Hematopoietic multipotent progenitor cell treated with erythropoietin and hydrocortisone succinate and interleukin-3 and kit ligand, for 15 days (in vitro differentiated cells): ENCODE results near the gene THRA.

Experiments used
- DNase-seq: peaks from one replicate; pipeline ENCODE4 v3.0.0-alpha.2; 2015; ENCODE audit warnings: low spot score

THRA gene

GRCh38 chr17:40062329-40063186 is at the start of gene THRA:
THRA (plus strand) TSS chr17:40062965; CDS start chr17:40074489, 11,524 bp downstream.
- DNase-seq: peak; percentile 65

- DNase-seq: no peak
Observed at GRCh38 chr17:40014375-40014980, 48.3 kb upstream of the THRA start.

- no peak for DNase-seq
Observed at GRCh38 chr17:40015005-40015997, 47.5 kb upstream of the THRA start, which contains the start of gene CSF3. CSF3 (plus strand) TSS chr17:40015440; CDS start chr17:40015475, 35 bp downstream.

- DNase-seq: no peak
Observed at GRCh38 chr17:40015998-40016985, 46.5 kb upstream of the THRA start.

- no peak for DNase-seq
Observed at GRCh38 chr17:40017422-40018080, 45.2 kb upstream of the THRA start.

GRCh38 chr17:40018211-40019121 is 44.3 kb upstream of the THRA start:
- DNase-seq: no peak

- no peak for DNase-seq
Observed at GRCh38 chr17:40019140-40019991, 43.4 kb upstream of the THRA start.

- DNase-seq: no peak
Observed at GRCh38 chr17:40020146-40020545, 42.6 kb upstream of the THRA start.

GRCh38 chr17:40021451-40021971 is 41.3 kb upstream of the THRA start:
- DNase-seq: no peak

- DNase-seq: no peak
Observed at GRCh38 chr17:40022497-40022896, 40.3 kb upstream of the THRA start.

GRCh38 chr17:40022961-40023541 is 39.7 kb upstream of the THRA start:
- DNase-seq: no peak

- DNase-seq: no peak
Observed at GRCh38 chr17:40023590-40024292, 39.0 kb upstream of the THRA start.

- DNase-seq: no peak
Observed at GRCh38 chr17:40024901-40025300, 37.9 kb upstream of the THRA start.

- no peak for DNase-seq
Observed at GRCh38 chr17:40025559-40025958, 37.2 kb upstream of the THRA start.

GRCh38 chr17:40025991-40026815 is 36.6 kb upstream of the THRA start:
- no peak for DNase-seq
